ENCODE measurements around the gene OXGR1.
"Not testable (repeated sequence)": the region's sequence is repeated elsewhere in the genome, so short reads cannot be mapped to it uniquely, and the experiment has no call there.

Gene OXGR1

GRCh38 chr13:96994017-96994857 lies at the start of gene OXGR1:
Gene OXGR1 (minus strand): TSS chr13:96994476. CDS start chr13:96987759, 6,717 bp downstream.
- DNase-seq, result no peak

GRCh38 chr13:97043302-97043701 lies 49.0 kb upstream of the OXGR1 start:
- no peak for DNase-seq

GRCh38 chr13:97030705-97031452 lies 36.6 kb upstream of the OXGR1 start:
- no peak for DNase-seq

DNA sequence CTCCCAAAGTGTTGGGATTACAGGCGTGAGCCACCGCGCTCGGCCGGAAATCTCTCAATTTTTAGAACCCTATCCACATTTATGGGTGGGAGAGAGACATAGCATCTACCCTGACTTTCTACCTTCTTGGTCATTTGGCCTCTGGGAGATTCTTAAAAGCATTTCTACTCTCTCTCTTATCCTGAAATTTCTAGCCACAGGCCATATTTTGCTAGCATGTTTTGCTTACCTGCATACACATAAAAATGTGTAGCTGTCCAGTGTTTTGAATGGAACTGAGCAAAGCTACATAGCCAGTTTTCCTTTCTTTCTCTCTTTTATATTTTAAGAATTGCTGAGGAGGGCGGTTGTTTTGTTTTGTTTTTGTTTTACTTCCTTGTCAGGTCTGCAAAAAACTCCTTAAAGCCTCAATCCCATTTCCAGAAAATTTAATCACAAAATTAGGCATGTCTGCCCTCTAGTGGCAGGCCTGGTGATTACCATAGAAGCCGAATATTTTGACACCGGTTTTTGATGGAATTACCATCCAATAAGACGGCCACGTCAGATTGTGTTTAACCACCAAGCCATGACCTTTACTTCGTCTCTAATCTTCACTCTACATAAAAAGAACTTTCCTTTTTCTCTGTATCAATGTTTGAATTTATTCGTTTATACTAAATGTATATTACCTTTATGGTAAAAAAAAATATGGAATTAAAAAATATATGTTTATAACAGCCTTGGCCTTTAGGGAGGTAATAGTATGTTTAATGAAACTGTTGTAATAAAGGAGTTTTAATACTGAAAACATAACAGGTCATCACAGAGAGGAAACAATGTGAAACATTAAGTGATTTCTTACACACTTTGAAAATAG lies 34.4 kb upstream of the OXGR1 start:
- DNase-seq, result peak in 1 of 4 experiments; percentile 10

DNA sequence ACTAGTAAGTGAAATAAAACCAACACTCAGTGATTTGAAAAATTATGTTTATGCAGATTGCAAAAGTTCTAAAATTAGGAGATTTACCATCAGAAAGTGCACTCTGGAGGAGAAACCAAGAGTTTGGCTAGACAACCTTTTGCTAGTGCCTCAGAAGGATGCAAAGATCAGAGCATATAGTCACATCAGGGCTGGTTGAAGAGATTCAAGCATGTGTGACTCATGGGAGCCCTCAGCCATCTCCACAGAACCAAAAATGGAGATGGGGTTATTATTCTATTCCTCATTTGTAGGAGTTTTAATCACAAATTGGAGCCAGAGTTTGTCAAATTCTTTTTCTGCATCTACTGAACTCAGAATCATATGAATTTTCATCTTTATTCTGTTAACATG lies 32.9 kb upstream of the OXGR1 start:
- DNase-seq, result no peak

DNA sequence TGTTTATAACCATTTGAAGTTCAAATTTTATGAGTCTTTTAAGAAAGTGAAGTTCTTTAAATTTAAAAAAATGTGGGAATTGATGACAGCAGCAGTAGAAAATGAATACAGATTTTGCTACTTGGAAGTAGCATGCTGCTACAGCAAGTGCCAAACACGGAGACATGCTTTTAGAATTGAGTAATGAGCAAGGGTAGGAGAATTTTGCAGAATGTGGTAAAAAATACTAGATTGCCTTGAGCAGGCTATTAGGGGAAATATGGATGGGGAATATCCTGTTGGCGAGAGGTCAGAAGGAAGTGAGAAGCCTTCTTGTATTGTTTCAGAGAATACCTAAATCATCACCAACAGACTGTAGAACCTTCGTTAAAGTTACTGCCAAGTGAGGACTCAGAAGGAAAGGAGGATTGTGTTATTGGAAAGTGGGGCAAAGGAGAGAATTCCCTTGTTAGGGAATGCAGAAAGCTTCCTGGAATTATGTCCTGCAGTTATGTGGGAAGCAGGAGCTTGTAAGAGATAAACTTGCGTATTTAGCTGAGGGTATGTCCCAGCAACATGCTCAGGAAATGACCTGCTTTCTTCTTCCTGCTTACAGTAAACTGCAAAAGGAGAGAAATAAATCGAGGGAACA lies 32.4 kb upstream of the OXGR1 start:
- DNase-seq, result no peak

GRCh38 chr13:97023812-97024211 lies 29.5 kb upstream of the OXGR1 start:
- not testable (repeated sequence) for DNase-seq

DNA sequence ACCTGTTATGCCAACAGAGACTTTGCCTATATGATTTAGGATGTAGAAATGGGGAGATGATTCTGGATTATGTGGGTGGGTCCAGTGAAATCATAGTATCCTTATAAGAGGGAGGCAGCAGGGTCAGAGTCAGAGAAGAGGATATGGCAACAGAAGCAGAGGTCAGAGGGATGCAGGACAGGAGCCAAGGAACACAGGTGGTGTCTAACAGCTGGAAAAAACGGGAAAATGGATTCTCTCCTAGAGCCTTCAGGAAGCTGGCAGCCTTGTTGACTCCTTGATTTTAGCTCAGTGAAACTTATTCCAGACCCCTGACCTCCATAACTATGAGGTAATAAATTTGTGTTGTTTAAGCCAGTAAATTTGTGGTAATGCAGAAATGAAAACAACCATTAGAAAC lies 28.8 kb upstream of the OXGR1 start:
- no peak for DNase-seq

DNA sequence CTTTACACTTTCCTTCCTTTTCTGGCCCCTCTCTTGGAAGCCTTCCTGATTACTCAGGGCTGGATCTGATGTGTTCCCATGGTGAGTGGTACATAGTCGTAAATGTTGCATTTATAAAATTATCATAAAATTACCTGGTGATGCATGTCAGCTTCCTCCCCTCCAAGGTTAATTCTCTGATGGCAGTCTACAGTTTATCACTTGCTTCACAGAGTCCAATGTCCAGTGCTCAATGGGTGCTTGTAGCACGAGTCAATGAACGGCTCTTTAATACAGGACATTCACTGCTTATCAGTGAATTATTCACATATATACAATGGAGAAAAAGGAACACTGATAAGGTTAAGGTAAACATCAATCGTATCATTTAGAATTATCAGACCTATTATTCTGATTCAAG lies 27.0 kb upstream of the OXGR1 start:
- DNase-seq, result no peak

GRCh38 chr13:97020689-97021240 lies 26.5 kb upstream of the OXGR1 start:
- DNase-seq, result no peak

- DNase-seq, result no peak
Measured at GRCh38 chr13:97020194-97020593, 25.9 kb upstream of the OXGR1 start.

DNA sequence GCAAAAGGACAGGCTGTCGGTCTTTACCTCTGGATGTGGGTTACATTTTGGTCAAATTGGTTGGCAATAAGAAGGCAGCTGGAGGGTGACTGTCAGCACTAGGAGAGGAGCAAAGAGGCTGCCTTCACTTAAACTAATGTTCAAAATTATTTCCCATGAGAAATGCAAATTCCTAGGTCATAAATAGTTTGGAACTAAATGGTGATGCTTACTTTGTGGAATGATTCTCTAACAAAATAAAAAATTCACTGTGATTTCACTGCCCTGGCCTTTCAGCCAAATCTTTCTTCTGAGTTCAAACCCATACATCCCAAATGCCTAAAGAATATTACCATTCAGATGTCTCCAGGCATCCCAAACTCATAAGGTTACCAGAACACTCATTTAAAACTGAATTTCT lies 25.0 kb upstream of the OXGR1 start:
- DNase-seq, result no peak

GRCh38 chr13:97018029-97018819 lies 23.9 kb upstream of the OXGR1 start:
- no peak for DNase-seq

DNA sequence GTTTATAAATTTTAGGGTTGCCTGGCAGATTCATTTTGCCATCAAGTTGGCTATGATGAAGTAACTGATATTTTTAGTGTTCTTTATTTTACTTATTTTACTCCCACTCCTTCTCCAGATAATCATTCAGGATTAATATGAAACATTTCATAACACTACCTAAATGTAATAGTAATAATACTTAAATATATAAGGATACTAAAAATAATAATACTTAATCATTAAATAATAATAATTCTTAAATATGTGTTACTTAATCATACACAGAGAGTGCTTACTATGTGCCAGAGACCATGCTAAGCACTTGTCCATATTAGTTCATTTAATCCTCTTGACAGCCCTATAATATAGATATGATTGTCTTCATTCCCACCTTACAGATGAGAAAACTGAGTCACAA lies 23.0 kb upstream of the OXGR1 start:
- no peak for DNase-seq

DNA sequence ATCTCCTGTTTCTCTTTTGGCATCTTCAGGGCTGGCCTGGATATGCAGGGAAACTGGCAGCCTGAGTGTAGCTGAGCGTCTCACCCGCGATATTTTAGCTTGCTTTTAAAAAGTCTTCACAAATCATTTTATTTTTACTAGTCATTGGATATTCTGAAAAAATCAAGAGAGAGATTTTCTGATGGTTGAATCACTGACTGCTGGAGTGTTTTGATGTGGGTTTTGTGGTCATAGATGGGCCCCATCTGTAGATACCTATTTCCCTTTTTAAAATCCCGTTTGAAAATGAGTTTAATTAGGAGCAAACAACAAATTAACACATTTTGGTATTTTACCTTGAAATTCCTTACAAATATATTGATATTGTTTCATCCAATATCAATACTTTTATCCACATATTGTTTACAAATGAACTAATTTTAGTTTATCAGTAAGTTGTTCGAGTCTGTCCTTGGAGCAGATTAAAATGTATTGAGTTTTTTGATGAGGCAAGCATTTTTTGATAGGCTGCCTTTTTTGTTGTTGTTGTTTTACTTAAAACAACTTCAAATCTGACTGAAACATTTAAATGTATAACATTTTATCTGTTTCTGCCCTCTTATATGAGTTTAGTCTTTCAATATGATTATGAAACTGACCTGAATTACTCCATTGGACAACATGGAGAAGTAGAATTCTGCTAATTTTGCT lies 21.5 kb upstream of the OXGR1 start:
- no peak for DNase-seq

- no peak for DNase-seq
Measured at GRCh38 chr13:97012251-97013048, 18.2 kb upstream of the OXGR1 start.

- no peak for DNase-seq
Measured at GRCh38 chr13:97011446-97012131, 17.3 kb upstream of the OXGR1 start.

DNA sequence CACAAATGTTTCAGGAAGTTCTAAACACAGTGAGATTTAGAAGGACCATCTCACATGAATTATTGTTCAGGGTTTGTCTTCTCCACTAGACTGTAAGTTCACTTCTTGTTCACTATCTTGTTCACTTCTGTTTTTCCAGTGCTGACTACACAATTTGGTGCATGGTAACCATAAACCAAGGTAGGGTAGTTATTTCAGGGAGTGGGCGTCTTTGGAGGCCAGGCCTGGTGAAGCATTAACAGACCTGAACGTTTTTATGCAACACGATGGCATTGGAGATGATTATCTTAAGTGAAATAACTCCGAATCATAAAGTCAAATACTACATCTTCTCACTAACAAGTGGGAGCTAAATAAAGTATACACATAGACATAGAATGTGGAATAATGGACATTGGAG lies 14.4 kb upstream of the OXGR1 start:
- DNase-seq, result no peak

DNA sequence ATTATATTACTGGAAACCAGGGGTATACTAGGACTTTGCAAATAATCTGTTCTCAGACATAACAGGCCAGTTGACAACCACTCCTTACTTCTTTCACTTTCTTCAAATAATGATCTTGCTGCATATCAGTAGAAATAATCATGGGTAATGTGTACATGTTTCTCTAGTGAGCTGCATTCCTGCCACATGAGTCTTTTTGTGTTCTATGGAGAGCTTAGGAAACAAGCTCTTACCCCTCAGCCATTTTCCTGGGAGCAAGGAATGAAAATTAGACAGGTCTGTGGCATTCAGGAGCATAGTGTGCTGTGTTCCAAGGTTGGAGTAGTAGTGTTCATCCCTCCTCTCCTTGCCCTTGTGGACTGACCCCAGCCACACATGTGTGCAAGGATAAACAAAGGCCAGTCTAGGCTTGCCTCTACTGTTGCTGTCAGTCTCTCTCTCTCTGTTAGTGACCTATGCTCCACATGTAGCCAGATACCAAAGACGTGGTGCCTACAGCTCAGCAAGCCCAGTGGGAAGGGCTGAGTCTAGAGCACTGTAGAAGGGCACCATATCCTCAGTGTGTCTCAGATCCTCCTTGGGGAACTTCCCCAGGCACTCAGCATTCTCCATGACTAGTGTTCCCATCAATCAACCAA lies 11.5 kb upstream of the OXGR1 start:
- DNase-seq, result no peak

Measured in activated naive CD4-positive, alpha-beta T cell (primary cell).